Measurements from ENCODE around the gene FLRT1.
A peak's percentile ranks its signal among the peaks of the same experiment; 100 is the strongest.

Gene FLRT1

GRCh38 chr11:64000740-64001483, 34.8 kb upstream of the FLRT1 start:
- no peak overlapping the region for H3K27ac ChIP-seq (ENCODE audit: low read depth, low read length)
- H4K12ac ChIP-seq (ENCODE audit: low read depth, low read length): no peak overlapping the region
- H3K4ac ChIP-seq (ENCODE audit: low read depth, low read length): no peak overlapping the region
- no peak overlapping the region for H2AFZ ChIP-seq (ENCODE audit: insufficient read depth, low read length, poor library complexity)
- no peaks in the 10 kb centered on the region for H3K79me1 ChIP-seq (ENCODE audit: low read length)
- peaks cover 2% of the 10 kb centered on the region for H3K9me3 ChIP-seq (ENCODE audit: insufficient read depth, low read depth, low read length)
- H3K9ac ChIP-seq (ENCODE audit: low read length): no peak overlapping the region
- peak overlapping the region; percentile 73 for H3K4me2 ChIP-seq (ENCODE audit: low read length)
- H3K79me2 ChIP-seq (ENCODE audit: control insufficient read depth, insufficient read depth, low read length, poor library complexity): no peaks in the 10 kb centered on the region
- H3K4me3 ChIP-seq (ENCODE audit: low read depth, low read length): no peak overlapping the region
- no peak overlapping the region for H3K23ac ChIP-seq (ENCODE audit: low read length)
- H3K27me3 ChIP-seq (ENCODE audit: insufficient read depth, low read length): no peaks in the 10 kb centered on the region
- H4K91ac ChIP-seq (ENCODE audit: low read depth, low read length): no peak overlapping the region
- H2AK5ac ChIP-seq (ENCODE audit: low read length): no peak overlapping the region
- no peak overlapping the region for H2BK12ac ChIP-seq (ENCODE audit: low read length)
- WGBS (ENCODE audit: extremely low coverage, insufficient coverage, insufficient read length): no CpG with 5 or more reads among the region's 60 CpGs
- DNase-seq: no peak
- H2BK120ac ChIP-seq (ENCODE audit: insufficient read depth, low read length, poor library complexity): no peak overlapping the region
- H2BK5ac ChIP-seq (ENCODE audit: low read depth, low read length, poor library complexity): no peak overlapping the region
- no peak overlapping the region for H3K18ac ChIP-seq (ENCODE audit: low read length)
- peaks cover 24 to 26% of the 10 kb centered on the region in 2 experiments for H3K36me3 ChIP-seq (ENCODE audit: control insufficient read depth in 1 of 2, insufficient read depth in 2 of 2, low read length in 2 of 2)
- peak overlapping the region; percentile 24 for H3K14ac ChIP-seq (ENCODE audit: low read length)
- H4K8ac ChIP-seq (ENCODE audit: low read depth, low read length): peak overlapping the region; percentile 42
- H3K4me1 ChIP-seq (ENCODE audit: control insufficient read depth in 1 of 2, insufficient read depth in 2 of 2, low read length in 2 of 2): peaks cover 15% of the 10 kb centered on the region in 2 experiments

- WGBS (ENCODE audit: extremely low coverage, insufficient coverage, insufficient read length): no CpG with 5 or more reads among the region's 23 CpGs
- H3K9ac ChIP-seq (ENCODE audit: low read length): no peak overlapping the region
- H3K36me3 ChIP-seq (ENCODE audit: control insufficient read depth in 1 of 2, insufficient read depth in 2 of 2, low read length in 2 of 2): peaks cover 16 to 18% of the 10 kb centered on the region in 2 experiments
- no peak overlapping the region for H3K4me3 ChIP-seq (ENCODE audit: low read depth, low read length)
- no peak overlapping the region for H2BK5ac ChIP-seq (ENCODE audit: low read depth, low read length, poor library complexity)
- H3K23ac ChIP-seq (ENCODE audit: low read length): no peak overlapping the region
- no peaks in the 10 kb centered on the region for H3K79me2 ChIP-seq (ENCODE audit: control insufficient read depth, insufficient read depth, low read length, poor library complexity)
- H4K91ac ChIP-seq (ENCODE audit: low read depth, low read length): no peak overlapping the region
- H3K4ac ChIP-seq (ENCODE audit: low read depth, low read length): no peak overlapping the region
- DNase-seq: peak in 1 of 2 donors; percentile 17
- H3K79me1 ChIP-seq (ENCODE audit: low read length): no peaks in the 10 kb centered on the region
- H2AK5ac ChIP-seq (ENCODE audit: low read length): no peak overlapping the region
- no peak overlapping the region for H2BK120ac ChIP-seq (ENCODE audit: insufficient read depth, low read length, poor library complexity)
- H3K27ac ChIP-seq (ENCODE audit: low read depth, low read length): no peak overlapping the region
- H3K9me3 ChIP-seq (ENCODE audit: insufficient read depth, low read depth, low read length): peaks cover 2% of the 10 kb centered on the region
- no peak overlapping the region for H2BK12ac ChIP-seq (ENCODE audit: low read length)
- peaks cover 6% of the 10 kb centered on the region for H3K27me3 ChIP-seq (ENCODE audit: insufficient read depth, low read length)
- no peak overlapping the region for H3K14ac ChIP-seq (ENCODE audit: low read length)
- H2AFZ ChIP-seq (ENCODE audit: insufficient read depth, low read length, poor library complexity): no peak overlapping the region
- no peak overlapping the region for H3K18ac ChIP-seq (ENCODE audit: low read length)
- H3K4me2 ChIP-seq (ENCODE audit: low read length): no peak overlapping the region
- H4K8ac ChIP-seq (ENCODE audit: low read depth, low read length): no peak overlapping the region
- no peak overlapping the region for H4K12ac ChIP-seq (ENCODE audit: low read depth, low read length)
- peaks cover 15% of the 10 kb centered on the region in 2 experiments for H3K4me1 ChIP-seq (ENCODE audit: control insufficient read depth in 1 of 2, insufficient read depth in 2 of 2, low read length in 2 of 2)
Measured at GRCh38 chr11:64001484-64002420, 34.0 kb upstream of the FLRT1 start.

- DNase-seq: no peak
- no peak overlapping the region for H4K12ac ChIP-seq (ENCODE audit: low read depth, low read length)
- no peak overlapping the region for H2AFZ ChIP-seq (ENCODE audit: insufficient read depth, low read length, poor library complexity)
- H3K9ac ChIP-seq (ENCODE audit: low read length): no peak overlapping the region
- no peak overlapping the region for H3K14ac ChIP-seq (ENCODE audit: low read length)
- H3K36me3 ChIP-seq (ENCODE audit: control insufficient read depth in 1 of 2, insufficient read depth in 2 of 2, low read length in 2 of 2): no peaks in the 10 kb centered on the region
- peaks cover 2% of the 10 kb centered on the region for H3K9me3 ChIP-seq (ENCODE audit: insufficient read depth, low read depth, low read length)
- H3K79me1 ChIP-seq (ENCODE audit: low read length): no peaks in the 10 kb centered on the region
- H2BK12ac ChIP-seq (ENCODE audit: low read length): no peak overlapping the region
- peaks cover 14% of the 10 kb centered on the region for H3K27me3 ChIP-seq (ENCODE audit: insufficient read depth, low read length)
- no peak overlapping the region for H3K27ac ChIP-seq (ENCODE audit: low read depth, low read length)
- H2BK120ac ChIP-seq (ENCODE audit: insufficient read depth, low read length, poor library complexity): no peak overlapping the region
- no peak overlapping the region for H2BK5ac ChIP-seq (ENCODE audit: low read depth, low read length, poor library complexity)
- no peak overlapping the region for H3K4me2 ChIP-seq (ENCODE audit: low read length)
- H4K91ac ChIP-seq (ENCODE audit: low read depth, low read length): no peak overlapping the region
- H3K4me1 ChIP-seq (ENCODE audit: control insufficient read depth in 1 of 2, insufficient read depth in 2 of 2, low read length in 2 of 2): peaks cover 12 to 20% of the 10 kb centered on the region in 2 experiments
- H3K4me3 ChIP-seq (ENCODE audit: low read depth, low read length): no peak overlapping the region
- no peak overlapping the region for H4K8ac ChIP-seq (ENCODE audit: low read depth, low read length)
- H3K23ac ChIP-seq (ENCODE audit: low read length): no peak overlapping the region
- no CpG with 5 or more reads among the region's 23 CpGs for WGBS (ENCODE audit: extremely low coverage, insufficient coverage, insufficient read length)
- H3K79me2 ChIP-seq (ENCODE audit: control insufficient read depth, insufficient read depth, low read length, poor library complexity): no peaks in the 10 kb centered on the region
- no peak overlapping the region for H2AK5ac ChIP-seq (ENCODE audit: low read length)
- H3K18ac ChIP-seq (ENCODE audit: low read length): no peak overlapping the region
- no peak overlapping the region for H3K4ac ChIP-seq (ENCODE audit: low read depth, low read length)
Measured at GRCh38 chr11:64003807-64004589, 31.7 kb upstream of the FLRT1 start.

GRCh38 chr11:64004590-64004984, 31.1 kb upstream of the FLRT1 start:
- H3K27me3 ChIP-seq (ENCODE audit: insufficient read depth, low read length): peaks cover 14% of the 10 kb centered on the region
- no peak overlapping the region for H2BK12ac ChIP-seq (ENCODE audit: low read length)
- H3K4ac ChIP-seq (ENCODE audit: low read depth, low read length): no peak overlapping the region
- H3K27ac ChIP-seq (ENCODE audit: low read depth, low read length): no peak overlapping the region
- no peak overlapping the region for H4K91ac ChIP-seq (ENCODE audit: low read depth, low read length)
- H3K9ac ChIP-seq (ENCODE audit: low read length): no peak overlapping the region
- no peak overlapping the region for H3K4me2 ChIP-seq (ENCODE audit: low read length)
- no peak overlapping the region for H4K8ac ChIP-seq (ENCODE audit: low read depth, low read length)
- no peak for DNase-seq
- H3K79me1 ChIP-seq (ENCODE audit: low read length): no peaks in the 10 kb centered on the region
- no peaks in the 10 kb centered on the region for H3K79me2 ChIP-seq (ENCODE audit: control insufficient read depth, insufficient read depth, low read length, poor library complexity)
- H3K36me3 ChIP-seq (ENCODE audit: control insufficient read depth in 1 of 2, insufficient read depth in 2 of 2, low read length in 2 of 2): no peaks in the 10 kb centered on the region
- H3K23ac ChIP-seq (ENCODE audit: low read length): no peak overlapping the region
- H3K4me1 ChIP-seq (ENCODE audit: control insufficient read depth in 1 of 2, insufficient read depth in 2 of 2, low read length in 2 of 2): peaks cover 14 to 21% of the 10 kb centered on the region in 2 experiments
- no peak overlapping the region for H2AK5ac ChIP-seq (ENCODE audit: low read length)
- H2BK5ac ChIP-seq (ENCODE audit: low read depth, low read length, poor library complexity): no peak overlapping the region
- no peak overlapping the region for H2BK120ac ChIP-seq (ENCODE audit: insufficient read depth, low read length, poor library complexity)
- H3K9me3 ChIP-seq (ENCODE audit: insufficient read depth, low read depth, low read length): peaks cover 2% of the 10 kb centered on the region
- no peak overlapping the region for H3K18ac ChIP-seq (ENCODE audit: low read length)
- H2AFZ ChIP-seq (ENCODE audit: insufficient read depth, low read length, poor library complexity): no peak overlapping the region
- no peak overlapping the region for H3K14ac ChIP-seq (ENCODE audit: low read length)
- no peak overlapping the region for H3K4me3 ChIP-seq (ENCODE audit: low read depth, low read length)
- no peak overlapping the region for H4K12ac ChIP-seq (ENCODE audit: low read depth, low read length)
- no CpG with 5 or more reads among the region's 4 CpGs for WGBS (ENCODE audit: extremely low coverage, insufficient coverage, insufficient read length)
